PC-9 (cell line): Measurements from ENCODE around the gene APOC3. TPM values are rescaled to one million over a fixed set of nuclear protein-coding genes. Genes with fewer than 3 reads are reported as not detected.

Experiments
- BruUV-seq: library from RNA; stranded (reverse); fragments of 400-500 nt; replicated peaks from 2 replicates; lab custom pipeline; 2021; lab: Mats Ljungman, UMichigan
- CTCF ChIA-PET: fragments of 300-600 bp; sonication (Branson Sonifier 250); formaldehyde crosslinking; loops from one replicate; lab custom pipeline; 2022; ENCODE audit warnings: antibody characterized with exemption; lab: Charles Lee
- POLR2A ChIA-PET: fragments of 300-600 bp; sonication (Branson Sonifier 250); formaldehyde crosslinking; loops from one replicate; lab custom pipeline; 2022; ENCODE audit warnings: antibody characterized with exemption; ENCODE audit not compliant: unreplicated experiment; lab: Charles Lee
- DNase-seq, 2 experiments: peaks; one replicate each; pipeline versions ENCODE4 v3.0.0 to v3.0.0-alpha.2; 2015 to 2022; ENCODE audit warnings: mixed read lengths in 1 of 2
- H2AFZ ChIP-seq: fragments of 200-600 bp; sonication (generic); 2 replicates; pipeline ENCODE4 v1.8.1; 2017; ENCODE audit warnings: antibody characterized with exemption
- H3F3A ChIP-seq: fragments of 200-600 bp; sonication (generic); 2 replicates; pipeline ENCODE4 v1.8.1; 2017; ENCODE audit warnings: antibody characterized with exemption, mild to moderate bottlenecking, low read depth; ENCODE audit not compliant: insufficient read depth
- H3K27ac ChIP-seq: fragments of 200-600 bp; sonication (generic); 2 replicates; pipeline ENCODE4 v1.6.1; 2016; ENCODE audit warnings: mixed run types
- H3K27me3 ChIP-seq: fragments of 200-600 bp; sonication (generic); 2 replicates; pipeline ENCODE4 v1.6.1; 2016; ENCODE audit warnings: low read depth, mixed run types; ENCODE audit not compliant: insufficient read depth
- H3K36me3 ChIP-seq: fragments of 200-600 bp; sonication (generic); 2 replicates; pipeline ENCODE4 v1.6.1; 2016; ENCODE audit warnings: low read depth, mixed run types
- H3K4me1 ChIP-seq: fragments of 200-600 bp; sonication (generic); replicated peaks from 2 replicates; pipeline ENCODE4 v1.6.1; 2016; ENCODE audit warnings: mixed run types; ENCODE audit not compliant: insufficient read depth
- H3K4me2 ChIP-seq: fragments of 200-600 bp; sonication (generic); 2 replicates; pipeline ENCODE4 v1.6.1; 2017; ENCODE audit warnings: mixed run types
- H3K4me3 ChIP-seq: fragments of 200-600 bp; sonication (generic); 2 replicates; pipeline ENCODE4 v1.6.1; 2016; ENCODE audit warnings: mixed run types
- H3K79me2 ChIP-seq: fragments of 200-600 bp; sonication (generic); 2 replicates; pipeline ENCODE4 v1.6.1; 2017; ENCODE audit warnings: low read depth, mixed run types
- H3K9me2 ChIP-seq: fragments of 200-600 bp; sonication (generic); 2 replicates; pipeline ENCODE4 v1.8.1; 2017; ENCODE audit warnings: mild to moderate bottlenecking; ENCODE audit not compliant: insufficient read depth
- H3K9me3 ChIP-seq: fragments of 200-600 bp; sonication (generic); 2 replicates; pipeline ENCODE4 v1.8.1; 2016; ENCODE audit warnings: low read depth; ENCODE audit not compliant: insufficient read depth
- H4K20me1 ChIP-seq: fragments of 200-600 bp; sonication (generic); 2 replicates; pipeline ENCODE4 v1.8.1; 2017; ENCODE audit not compliant: insufficient read depth
- EZH2 ChIP-seq: fragments of 200-600 bp; sonication (generic); IDR thresholded peaks from 2 replicates; pipeline ENCODE4 v1.8.0; 2017; ENCODE audit warnings: antibody characterized with exemption, low read depth
- intact Hi-C: fragments of 100-400 bp; cut with micrococcal nuclease; formaldehyde crosslinking; loops from one replicate; pipeline ENCODE4 v1.10.0; 2022; ENCODE audit not compliant: unreplicated experiment
- total RNA-seq: library from RNA; stranded (reverse); gene quantifications from 2 replicates; pipeline ENCODE4 v1.2.3, GENCODE V29; 2021
- TF ChIP-seq, protein P1 (sequence below): fragments of 200-600 bp; sonication (generic); conservative IDR thresholded peaks from 2 replicates; pipeline ENCODE4 v1.6.1; 2017; ENCODE audit warnings: mixed run types, antibody characterized with exemption, mild to moderate bottlenecking, moderate library complexity

Gene APOC3
- total RNA-seq, 1 experiment from 2014 or later = not detected

GRCh38 chr11:116849060-116849459 lies 19.4 kb downstream of the APOC3 start:
- no peak overlapping the region for H2AFZ ChIP-seq
- no peak overlapping the region for H3K4me2 ChIP-seq
- peaks cover 4% of the 10 kb centered on the region; the same call in 1 of the 2 replicates for H3K36me3 ChIP-seq
- no peak overlapping the region for H3K27ac ChIP-seq
- H3K27me3 ChIP-seq = no peaks in the 10 kb centered on the region
- CTCF ChIA-PET = no interaction called here
- TF ChIP-seq EZH2 = no peak
- TF ChIP-seq, protein P1, sequence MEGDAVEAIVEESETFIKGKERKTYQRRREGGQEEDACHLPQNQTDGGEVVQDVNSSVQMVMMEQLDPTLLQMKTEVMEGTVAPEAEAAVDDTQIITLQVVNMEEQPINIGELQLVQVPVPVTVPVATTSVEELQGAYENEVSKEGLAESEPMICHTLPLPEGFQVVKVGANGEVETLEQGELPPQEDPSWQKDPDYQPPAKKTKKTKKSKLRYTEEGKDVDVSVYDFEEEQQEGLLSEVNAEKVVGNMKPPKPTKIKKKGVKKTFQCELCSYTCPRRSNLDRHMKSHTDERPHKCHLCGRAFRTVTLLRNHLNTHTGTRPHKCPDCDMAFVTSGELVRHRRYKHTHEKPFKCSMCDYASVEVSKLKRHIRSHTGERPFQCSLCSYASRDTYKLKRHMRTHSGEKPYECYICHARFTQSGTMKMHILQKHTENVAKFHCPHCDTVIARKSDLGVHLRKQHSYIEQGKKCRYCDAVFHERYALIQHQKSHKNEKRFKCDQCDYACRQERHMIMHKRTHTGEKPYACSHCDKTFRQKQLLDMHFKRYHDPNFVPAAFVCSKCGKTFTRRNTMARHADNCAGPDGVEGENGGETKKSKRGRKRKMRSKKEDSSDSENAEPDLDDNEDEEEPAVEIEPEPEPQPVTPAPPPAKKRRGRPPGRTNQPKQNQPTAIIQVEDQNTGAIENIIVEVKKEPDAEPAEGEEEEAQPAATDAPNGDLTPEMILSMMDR = no peak
- H4K20me1 ChIP-seq = no peaks in the 10 kb centered on the region
- intact Hi-C loops = no loop called here
- POLR2A ChIA-PET = no interaction called here
- peaks cover 18% of the 10 kb centered on the region for H3K4me1 ChIP-seq
- H3K79me2 ChIP-seq = no peaks in the 10 kb centered on the region
- H3K4me3 ChIP-seq = no peak overlapping the region
- H3K9me2 ChIP-seq = no peaks in the 10 kb centered on the region
- H3K9me3 ChIP-seq = no peaks in the 10 kb centered on the region
- BruUV-seq = no TSS peak
- no peak for DNase-seq
- peaks cover 16% of the 10 kb centered on the region; the same call in 1 of the 2 replicates for H3F3A ChIP-seq

GRCh38 chr11:116849486-116849885 lies 19.8 kb downstream of the APOC3 start:
- Histone ChIP-seq H3K9me2 (no peaks in the 10 kb centered on the region), H3F3A (peaks cover 20% of the 10 kb centered on the region; the same call in 1 of the 2 replicates), H3K79me2 (no peaks in the 10 kb centered on the region), H3K4me3 (no peak overlapping the region), H3K27ac (no peak overlapping the region), H3K36me3 (peaks cover 4% of the 10 kb centered on the region; the same call in 1 of the 2 replicates), H3K4me2 (no peak overlapping the region), H3K4me1 (peaks cover 18% of the 10 kb centered on the region), H4K20me1 (no peaks in the 10 kb centered on the region), H2AFZ (no peak overlapping the region), H3K27me3 (no peaks in the 10 kb centered on the region), H3K9me3 (no peaks in the 10 kb centered on the region)
- no peak for DNase-seq
- TF ChIP-seq EZH2 = no peak
- TF ChIP-seq, protein P1 = no peak
- POLR2A ChIA-PET = no interaction called here
- intact Hi-C loops = no loop called here
- CTCF ChIA-PET = no interaction called here
- no TSS peak for BruUV-seq

DNA sequence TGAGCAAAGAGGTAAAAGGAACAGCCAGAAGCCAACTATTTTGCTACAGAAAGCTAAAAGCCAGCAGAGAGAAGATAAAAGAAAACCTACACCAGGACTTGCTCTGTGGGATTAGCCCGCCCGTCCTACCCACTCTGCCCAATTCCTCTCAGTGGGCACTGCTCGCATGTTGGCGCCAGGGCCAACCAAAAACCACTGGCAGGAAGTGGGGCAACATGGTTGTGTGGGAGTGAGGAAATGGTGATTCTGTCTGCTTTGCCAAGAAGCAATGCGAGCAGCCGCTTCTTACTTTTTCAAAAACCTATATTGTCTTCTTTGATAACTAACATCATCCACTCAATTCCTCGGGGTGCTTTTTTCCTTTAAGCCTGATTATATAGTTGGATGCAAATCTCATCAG lies 21.9 kb downstream of the APOC3 start:
- Histone ChIP-seq H3K27me3 (no peaks in the 10 kb centered on the region), H4K20me1 (no peaks in the 10 kb centered on the region), H3K9me3 (no peaks in the 10 kb centered on the region), H3K36me3 (peaks cover 4% of the 10 kb centered on the region; the same call in 1 of the 2 replicates), H3K79me2 (no peaks in the 10 kb centered on the region), H3K4me1 (peaks cover 18% of the 10 kb centered on the region), H2AFZ (no peak overlapping the region), H3K27ac (no peak overlapping the region), H3K9me2 (no peaks in the 10 kb centered on the region), H3K4me2 (no peak overlapping the region), H3K4me3 (no peak overlapping the region), H3F3A (peaks cover 23% of the 10 kb centered on the region; the same call in 1 of the 2 replicates)
- no TSS peak for BruUV-seq
- TF ChIP-seq, protein P1 = no peak
- no peak for TF ChIP-seq EZH2
- POLR2A ChIA-PET = no interaction called here
- no peak for DNase-seq
- intact Hi-C loops = no loop called here
- CTCF ChIA-PET = no interaction called here
